Keratinocyte (primary cell): Measurements from ENCODE around the gene MYBBP1A. TPM values are rescaled to one million over a fixed set of nuclear protein-coding genes. Genes with fewer than 3 reads are reported as not detected.
A peak's percentile ranks its signal among the peaks of the same experiment; 100 is the strongest.

Experiments used
- DNase-seq: peaks from one replicate; pipeline ENCODE4 v3.0.0-alpha.2; 2011; ENCODE audit warnings: low read depth, missing footprints, low spot score
- FAIRE-seq: peaks from 2 replicates; lab custom pipeline; 2011; peaks lifted over from hg19 to GRCh38; lab: Jason Lieb, UNC
- H2AFZ ChIP-seq: 2 replicates; pipeline ENCODE4 v1.6.0; 2012; ENCODE audit warnings: low read length, control low read depth, inconsistent platforms; ENCODE audit not compliant: control insufficient read depth
- H3K27ac ChIP-seq: 2 replicates; pipeline ENCODE4 v1.5.1; 2011; ENCODE audit warnings: low read length; ENCODE audit not compliant: control insufficient read depth, insufficient read depth
- H3K27me3 ChIP-seq: 3 replicates; pipeline ENCODE4 v1.6.0; 2011; ENCODE audit warnings: low read length; ENCODE audit not compliant: control insufficient read depth, insufficient read depth; ENCODE audit errors: extremely low read depth
- H3K36me3 ChIP-seq, 2 experiments: 2 replicates in 1 of 2; 3 replicates in 1 of 2; pipeline ENCODE4 v1.5.1; 2011; ENCODE audit warnings: low read length in 2 of 2, mild to moderate bottlenecking in 1 of 2; ENCODE audit not compliant: control insufficient read depth in 2 of 2, insufficient read depth in 2 of 2; ENCODE audit errors: extremely low read depth in 1 of 2
- H3K4me1 ChIP-seq: 3 replicates; pipeline ENCODE4 v1.5.1; 2011; ENCODE audit warnings: low read length; ENCODE audit not compliant: control insufficient read depth, insufficient read depth; ENCODE audit errors: extremely low read depth
- H3K4me2 ChIP-seq: 3 replicates; pipeline ENCODE4 v1.6.0; 2011; ENCODE audit warnings: low read depth, low read length; ENCODE audit not compliant: control insufficient read depth, insufficient read depth; ENCODE audit errors: extremely low read depth
- H3K4me3 ChIP-seq, 3 experiments: fragments of 200-600 bp in 1 of 3; sonication (generic) in 1 of 3; 2 replicates in 2 of 3; 3 replicates in 1 of 3; pipeline ENCODE4 v1.5.1; 2011 to 2016; ENCODE audit warnings: low read length in 3 of 3, mild to moderate bottlenecking in 3 of 3, control low read depth in 2 of 3, inconsistent platforms in 1 of 3, low read depth in 1 of 3, mixed read lengths in 1 of 3, mixed run types in 1 of 3, moderate library complexity in 1 of 3; ENCODE audit not compliant: control insufficient read depth in 2 of 3, insufficient read depth in 2 of 3; ENCODE audit errors: extremely low read depth in 1 of 3
- H3K79me2 ChIP-seq: 2 replicates; pipeline ENCODE4 v1.6.0; 2012; ENCODE audit warnings: low read length; ENCODE audit not compliant: control insufficient read depth, insufficient read depth
- H3K9ac ChIP-seq: 3 replicates; pipeline ENCODE4 v1.6.0; 2011; ENCODE audit warnings: low read length; ENCODE audit not compliant: control insufficient read depth, insufficient read depth; ENCODE audit errors: extremely low read depth
- H3K9me1 ChIP-seq: 3 replicates; pipeline ENCODE4 v1.6.0; 2011; ENCODE audit warnings: low read length; ENCODE audit not compliant: control insufficient read depth, insufficient read depth; ENCODE audit errors: extremely low read depth
- H3K9me3 ChIP-seq: 2 replicates; pipeline ENCODE4 v1.5.1; 2012; ENCODE audit warnings: low read depth, low read length; ENCODE audit not compliant: control insufficient read depth
- H4K20me1 ChIP-seq: 3 replicates; pipeline ENCODE4 v1.6.0; 2011; ENCODE audit warnings: low read length; ENCODE audit not compliant: control insufficient read depth, insufficient read depth; ENCODE audit errors: extremely low read depth
- EZH2 ChIP-seq: IDR thresholded peaks from one replicate; pipeline ENCODE4 v1.6.1; 2012; ENCODE audit warnings: inconsistent platforms, mild to moderate bottlenecking, low read length, moderate library complexity
- dilution Hi-C: fragments of 300-500 bp; cut with MboI; formaldehyde crosslinking; loops from one replicate; pipeline ENCODE4 v1.7.0; 2020; ENCODE audit warnings: low sequenced_read_pairs; ENCODE audit not compliant: extremely low pct_ligation_motif_present
- polyA plus RNA-seq, 5 experiments: library from polyadenylated mRNA; depleted of rRNA in 3 of 5; stranded (reverse) in 3 of 5; stranded (forward) in 1 of 5; unstranded in 1 of 5; fragments of >200 nt; gene quantifications; 1 replicate in 1 of 5; 2 replicates in 3 of 5; 3 replicates in 1 of 5; pipeline versions ENCODE4 v1.2.1 to v1.2.3, GENCODE V29; 2011 to 2012; ENCODE audit warnings: missing spikeins in 2 of 5, low read depth in 1 of 5, low replicate concordance in 1 of 5
- TF ChIP-seq, protein P1 (sequence below), 3 experiments: IDR thresholded peaks in 1 of 3; conservative IDR thresholded peaks in 1 of 3; optimal IDR thresholded peaks in 1 of 3; 2 replicates in 2 of 3; 3 replicates in 1 of 3; pipeline versions ENCODE3 to v1.5.1; 2011; ENCODE audit warnings: low read length in 3 of 3, mild to moderate bottlenecking in 3 of 3, moderate library complexity in 2 of 3, control low read depth in 1 of 3, inconsistent platforms in 1 of 3; ENCODE audit not compliant: insufficient read depth in 2 of 3; ENCODE audit errors: extremely low read depth in 1 of 3

MYBBP1A gene
- polyA plus RNA-seq, 1 donor (not counting 4 experiments of a cell fraction or from before 2014, with no cell fraction given), result 20.5 TPM

DNA sequence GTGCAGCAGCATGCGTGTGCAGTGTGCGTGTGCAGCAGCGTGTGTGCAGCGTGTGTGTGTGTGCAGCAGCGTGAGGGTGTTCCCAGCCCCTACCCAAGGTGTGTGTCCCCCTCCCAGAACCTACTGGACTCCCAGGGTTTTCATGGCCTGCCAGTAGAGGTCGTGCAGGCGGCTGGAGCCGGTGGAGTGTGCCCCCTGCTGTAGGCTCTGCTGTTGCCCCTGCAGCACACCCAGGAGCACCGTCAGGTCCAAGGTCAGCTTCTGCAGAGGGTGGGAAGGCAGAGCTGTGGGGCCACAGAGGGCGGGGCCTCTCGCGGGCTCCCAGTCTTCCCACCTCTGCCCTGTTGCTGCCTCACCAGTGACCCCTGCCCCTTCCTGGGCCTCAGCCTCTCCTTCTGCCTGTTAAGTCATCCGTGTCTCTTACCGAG is 14.9 kb downstream of the MYBBP1A start:
- Histone ChIP-seq H3K9ac (no peak overlapping the region), H3K4me3 (no peak overlapping the region), H3K36me3 (peaks cover 42 to 47% of the 10 kb centered on the region in 2 experiments), H3K9me3 (no peaks in the 10 kb centered on the region), H3K79me2 (no peaks in the 10 kb centered on the region), H4K20me1 (peaks cover 19% of the 10 kb centered on the region), H3K9me1 (no peaks in the 10 kb centered on the region), H3K4me2 (no peak overlapping the region), H3K27ac (no peak overlapping the region), H2AFZ (no peak overlapping the region), H3K27me3 (no peaks in the 10 kb centered on the region), H3K4me1 (peaks cover 7% of the 10 kb centered on the region)
- DNase-seq (no peak), FAIRE-seq (no peak)
- TF ChIP-seq, protein P1, sequence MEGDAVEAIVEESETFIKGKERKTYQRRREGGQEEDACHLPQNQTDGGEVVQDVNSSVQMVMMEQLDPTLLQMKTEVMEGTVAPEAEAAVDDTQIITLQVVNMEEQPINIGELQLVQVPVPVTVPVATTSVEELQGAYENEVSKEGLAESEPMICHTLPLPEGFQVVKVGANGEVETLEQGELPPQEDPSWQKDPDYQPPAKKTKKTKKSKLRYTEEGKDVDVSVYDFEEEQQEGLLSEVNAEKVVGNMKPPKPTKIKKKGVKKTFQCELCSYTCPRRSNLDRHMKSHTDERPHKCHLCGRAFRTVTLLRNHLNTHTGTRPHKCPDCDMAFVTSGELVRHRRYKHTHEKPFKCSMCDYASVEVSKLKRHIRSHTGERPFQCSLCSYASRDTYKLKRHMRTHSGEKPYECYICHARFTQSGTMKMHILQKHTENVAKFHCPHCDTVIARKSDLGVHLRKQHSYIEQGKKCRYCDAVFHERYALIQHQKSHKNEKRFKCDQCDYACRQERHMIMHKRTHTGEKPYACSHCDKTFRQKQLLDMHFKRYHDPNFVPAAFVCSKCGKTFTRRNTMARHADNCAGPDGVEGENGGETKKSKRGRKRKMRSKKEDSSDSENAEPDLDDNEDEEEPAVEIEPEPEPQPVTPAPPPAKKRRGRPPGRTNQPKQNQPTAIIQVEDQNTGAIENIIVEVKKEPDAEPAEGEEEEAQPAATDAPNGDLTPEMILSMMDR (optimal IDR thresholded peaks at IDR 0.05 in 1 of 3, IDR thresholded peaks at IDR 0.05 in 1 of 3, conservative IDR thresholded peaks at IDR 0.05 in 1 of 3; ENCODE audit: extremely low read depth in 1 of 3, insufficient read depth in 2 of 3, low read length in 3 of 3), result peak in 1 of 3 experiments; percentile 22
- no peak for TF ChIP-seq EZH2
- dilution Hi-C loops, result no loop called here

DNA sequence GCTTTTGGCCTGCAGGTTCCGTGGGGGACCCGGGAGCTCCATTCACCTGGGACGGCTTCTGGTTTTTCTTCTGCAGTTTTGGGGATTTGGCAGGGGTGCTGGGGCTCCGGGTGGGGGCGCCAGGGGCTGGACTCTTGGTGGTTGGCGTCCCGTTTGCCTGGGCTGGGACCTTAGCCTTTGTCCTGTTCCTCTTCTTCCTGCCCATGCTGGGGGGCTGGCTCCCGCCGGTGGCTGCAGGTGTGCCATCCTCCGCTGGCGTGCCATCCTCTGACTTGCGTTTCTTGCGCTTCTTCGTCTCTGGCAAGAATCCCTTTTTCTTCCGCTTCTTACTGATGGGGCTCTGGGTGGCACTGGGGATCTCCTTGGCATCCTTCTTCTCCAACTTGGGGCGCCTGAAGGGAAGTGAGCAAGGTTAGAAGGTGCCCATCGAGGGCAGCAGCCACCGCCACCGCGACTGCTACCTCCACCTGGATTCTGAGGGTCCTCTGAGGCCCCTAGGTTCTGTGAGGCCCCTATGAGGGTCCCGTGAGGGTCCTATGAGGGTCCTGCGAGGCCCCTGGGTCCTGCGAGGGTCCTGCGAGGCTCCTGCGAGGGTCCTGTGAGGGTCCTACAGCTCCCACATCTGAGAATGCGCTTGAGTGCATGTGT is 15.5 kb downstream of the MYBBP1A start:
- Histone ChIP-seq H3K9ac (no peak overlapping the region), H2AFZ (no peak overlapping the region), H4K20me1 (peaks cover 19% of the 10 kb centered on the region), H3K4me1 (peaks cover 7% of the 10 kb centered on the region), H3K27me3 (no peaks in the 10 kb centered on the region), H3K27ac (no peak overlapping the region), H3K4me2 (no peak overlapping the region), H3K79me2 (no peaks in the 10 kb centered on the region), H3K4me3 (no peak overlapping the region), H3K9me1 (no peaks in the 10 kb centered on the region), H3K9me3 (no peaks in the 10 kb centered on the region), H3K36me3 (peaks cover 42 to 45% of the 10 kb centered on the region in 2 experiments)
- TF ChIP-seq EZH2, result no peak
- TF ChIP-seq, protein P1 (optimal IDR thresholded peaks at IDR 0.05 in 1 of 3, IDR thresholded peaks at IDR 0.05 in 1 of 3, conservative IDR thresholded peaks at IDR 0.05 in 1 of 3; ENCODE audit: extremely low read depth in 1 of 3, insufficient read depth in 2 of 3, low read length in 3 of 3), result no peak
- FAIRE-seq (no peak), DNase-seq (no peak)
- dilution Hi-C loops, result no loop called here
